ENCODE data around the gene MSX2.

Gene MSX2

GRCh38 chr5:174723979-174724483 is 351 bp upstream of the MSX2 start:
- H3K27ac ChIP-seq (ENCODE audit: low read depth, low read length, poor library complexity, severe bottlenecking), result no peak overlapping the region
- H3F3A ChIP-seq (ENCODE audit: insufficient read depth, low read length), result no peaks in the 10 kb centered on the region
- H2AFZ ChIP-seq (ENCODE audit: low read length), result no peak overlapping the region
- no peaks in the 10 kb centered on the region for H3K4me1 ChIP-seq (ENCODE audit: insufficient read depth, low read length, severe bottlenecking)
- TF ChIP-seq, protein P1, sequence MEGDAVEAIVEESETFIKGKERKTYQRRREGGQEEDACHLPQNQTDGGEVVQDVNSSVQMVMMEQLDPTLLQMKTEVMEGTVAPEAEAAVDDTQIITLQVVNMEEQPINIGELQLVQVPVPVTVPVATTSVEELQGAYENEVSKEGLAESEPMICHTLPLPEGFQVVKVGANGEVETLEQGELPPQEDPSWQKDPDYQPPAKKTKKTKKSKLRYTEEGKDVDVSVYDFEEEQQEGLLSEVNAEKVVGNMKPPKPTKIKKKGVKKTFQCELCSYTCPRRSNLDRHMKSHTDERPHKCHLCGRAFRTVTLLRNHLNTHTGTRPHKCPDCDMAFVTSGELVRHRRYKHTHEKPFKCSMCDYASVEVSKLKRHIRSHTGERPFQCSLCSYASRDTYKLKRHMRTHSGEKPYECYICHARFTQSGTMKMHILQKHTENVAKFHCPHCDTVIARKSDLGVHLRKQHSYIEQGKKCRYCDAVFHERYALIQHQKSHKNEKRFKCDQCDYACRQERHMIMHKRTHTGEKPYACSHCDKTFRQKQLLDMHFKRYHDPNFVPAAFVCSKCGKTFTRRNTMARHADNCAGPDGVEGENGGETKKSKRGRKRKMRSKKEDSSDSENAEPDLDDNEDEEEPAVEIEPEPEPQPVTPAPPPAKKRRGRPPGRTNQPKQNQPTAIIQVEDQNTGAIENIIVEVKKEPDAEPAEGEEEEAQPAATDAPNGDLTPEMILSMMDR (IDR thresholded peaks at IDR 0.05; ENCODE audit: low read length), result no peak
- TF ChIP-seq EZH2 (IDR thresholded peaks at IDR 0.05; ENCODE audit: borderline replicate concordance, low read length), result no peak
- H3K9ac ChIP-seq (ENCODE audit: low read length), result no peak overlapping the region
- no peaks in the 10 kb centered on the region for H3K9me3 ChIP-seq (ENCODE audit: low read length)
- H3K4me2 ChIP-seq (ENCODE audit: low read length), result no peak overlapping the region
- H3K27me3 ChIP-seq (ENCODE audit: insufficient read depth, low read length), result no peaks in the 10 kb centered on the region
- no peaks in the 10 kb centered on the region for H4K20me1 ChIP-seq (ENCODE audit: insufficient read depth, low read length)
- H3K79me2 ChIP-seq (ENCODE audit: insufficient read depth, low read length), result no peaks in the 10 kb centered on the region
- H3K36me3 ChIP-seq (ENCODE audit: insufficient read depth, low read length), result no peaks in the 10 kb centered on the region
- H3K9me2 ChIP-seq (ENCODE audit: low read depth, low read length), result no peaks in the 10 kb centered on the region
- no peak overlapping the region for H3K4me3 ChIP-seq (ENCODE audit: low read depth, low read length, poor library complexity, severe bottlenecking)

- Histone ChIP-seq H3K4me3 (ENCODE audit: low read depth, low read length, poor library complexity, severe bottlenecking) (no peak overlapping the region), H3F3A (ENCODE audit: insufficient read depth, low read length) (no peaks in the 10 kb centered on the region)
- no peak for TF ChIP-seq EZH2 (IDR thresholded peaks at IDR 0.05; ENCODE audit: borderline replicate concordance, low read length)
- TF ChIP-seq, protein P1 (IDR thresholded peaks at IDR 0.05; ENCODE audit: low read length), result no peak
Measured at GRCh38 chr5:174725261-174725990, 1.0 kb downstream of the MSX2 start.

DNA sequence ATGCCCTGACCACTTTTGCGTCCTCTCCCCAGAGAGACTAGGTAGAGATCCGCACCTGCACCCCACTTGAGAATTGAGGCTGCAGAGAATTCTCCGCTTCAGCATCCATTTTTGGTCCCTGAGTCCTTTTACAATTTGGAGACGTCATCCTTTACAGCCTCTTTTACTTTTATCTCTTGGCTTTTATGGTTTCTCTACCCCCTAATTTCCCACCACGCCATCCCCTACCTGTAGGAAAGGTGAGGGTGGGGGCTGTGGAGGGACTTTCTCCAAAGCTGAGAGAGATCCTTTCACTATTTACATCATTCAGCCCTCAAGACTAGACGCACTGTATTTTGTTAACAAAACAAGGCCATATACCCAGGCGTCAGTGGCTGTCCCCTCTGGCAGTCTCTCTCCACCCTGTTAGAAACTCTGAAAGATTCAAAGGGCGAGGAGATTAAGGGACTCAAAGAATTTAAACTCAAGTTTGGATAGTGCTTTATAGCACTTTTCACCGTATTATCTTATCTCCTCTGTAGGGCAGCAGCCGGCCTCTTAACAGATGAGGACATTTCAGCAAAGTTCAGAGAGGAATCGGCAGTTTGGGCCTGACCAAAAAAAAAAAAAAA is 1.7 kb downstream of the MSX2 start:
- Histone ChIP-seq H3K36me3 (ENCODE audit: insufficient read depth, low read length) (no peaks in the 10 kb centered on the region), H3K4me3 (ENCODE audit: low read depth, low read length, poor library complexity, severe bottlenecking) (no peak overlapping the region), H3F3A (ENCODE audit: insufficient read depth, low read length) (no peaks in the 10 kb centered on the region), H3K27me3 (ENCODE audit: insufficient read depth, low read length) (no peaks in the 10 kb centered on the region), H2AFZ (ENCODE audit: low read length) (no peak overlapping the region), H3K9me3 (ENCODE audit: low read length) (no peaks in the 10 kb centered on the region), H3K9ac (ENCODE audit: low read length) (no peak overlapping the region), H4K20me1 (ENCODE audit: insufficient read depth, low read length) (no peaks in the 10 kb centered on the region), H3K27ac (ENCODE audit: low read depth, low read length, poor library complexity, severe bottlenecking) (no peak overlapping the region), H3K4me2 (ENCODE audit: low read length) (no peak overlapping the region), H3K9me2 (ENCODE audit: low read depth, low read length) (no peaks in the 10 kb centered on the region), H3K79me2 (ENCODE audit: insufficient read depth, low read length) (no peaks in the 10 kb centered on the region), H3K4me1 (ENCODE audit: insufficient read depth, low read length, severe bottlenecking) (no peaks in the 10 kb centered on the region)
- TF ChIP-seq EZH2 (IDR thresholded peaks at IDR 0.05; ENCODE audit: borderline replicate concordance, low read length), result no peak
- TF ChIP-seq, protein P1 (IDR thresholded peaks at IDR 0.05; ENCODE audit: low read length), result no peak

More at GRCh38 chr5:174725261-174725990, 1.0 kb downstream of the MSX2 start:
- Histone ChIP-seq H3K27ac (ENCODE audit: low read depth, low read length, poor library complexity, severe bottlenecking) (no peak overlapping the region), H3K9ac (ENCODE audit: low read length) (no peak overlapping the region), H2AFZ (ENCODE audit: low read length) (no peak overlapping the region), H4K20me1 (ENCODE audit: insufficient read depth, low read length) (no peaks in the 10 kb centered on the region), H3K4me1 (ENCODE audit: insufficient read depth, low read length, severe bottlenecking) (no peaks in the 10 kb centered on the region), H3K9me3 (ENCODE audit: low read length) (no peaks in the 10 kb centered on the region), H3K79me2 (ENCODE audit: insufficient read depth, low read length) (no peaks in the 10 kb centered on the region), H3K9me2 (ENCODE audit: low read depth, low read length) (no peaks in the 10 kb centered on the region), H3K36me3 (ENCODE audit: insufficient read depth, low read length) (no peaks in the 10 kb centered on the region), H3K4me2 (ENCODE audit: low read length) (no peak overlapping the region), H3K27me3 (ENCODE audit: insufficient read depth, low read length) (no peaks in the 10 kb centered on the region)

Measured in OCI-LY1 (cell line).